NCI-H446 treated with DMSO at 0.1 percent for 48 hours (cell line): ENCODE results near the gene TBC1D10A.

ENCODE experiments used
- DNase-seq: peaks from one replicate; lab custom pipeline; 2025; lab: John Stamatoyannopoulos, UW

The TBC1D10A gene

DNA sequence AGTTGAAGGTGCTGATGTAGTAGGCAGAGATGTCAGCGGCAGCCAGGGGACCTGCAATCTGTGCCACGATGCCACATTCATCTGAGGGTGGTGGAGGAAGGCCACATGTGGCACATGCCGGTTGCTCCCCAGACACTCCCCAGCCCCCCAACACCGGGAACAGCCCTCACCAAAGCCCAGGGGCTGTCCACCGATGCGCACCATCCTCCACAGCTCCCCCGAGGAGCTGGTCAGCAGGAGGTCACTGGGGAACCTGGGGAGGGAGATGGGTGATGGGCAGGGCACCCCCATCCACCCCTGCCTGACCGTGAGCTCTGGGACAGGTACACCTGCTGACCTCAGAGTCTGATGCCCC lies 40.9 kb downstream of the TBC1D10A start:
- DNase-seq = no peak

- no peak for DNase-seq
Measured at GRCh38 chr22:30285176-30285845, 41.4 kb downstream of the TBC1D10A start.

- DNase-seq = no peak
Measured at GRCh38 chr22:30284666-30285065, 42.1 kb downstream of the TBC1D10A start.

- DNase-seq = no peak
Measured at GRCh38 chr22:30284172-30284571, 42.6 kb downstream of the TBC1D10A start.

- no peak for DNase-seq
Measured at GRCh38 chr22:30283342-30283741, 43.4 kb downstream of the TBC1D10A start.

DNA sequence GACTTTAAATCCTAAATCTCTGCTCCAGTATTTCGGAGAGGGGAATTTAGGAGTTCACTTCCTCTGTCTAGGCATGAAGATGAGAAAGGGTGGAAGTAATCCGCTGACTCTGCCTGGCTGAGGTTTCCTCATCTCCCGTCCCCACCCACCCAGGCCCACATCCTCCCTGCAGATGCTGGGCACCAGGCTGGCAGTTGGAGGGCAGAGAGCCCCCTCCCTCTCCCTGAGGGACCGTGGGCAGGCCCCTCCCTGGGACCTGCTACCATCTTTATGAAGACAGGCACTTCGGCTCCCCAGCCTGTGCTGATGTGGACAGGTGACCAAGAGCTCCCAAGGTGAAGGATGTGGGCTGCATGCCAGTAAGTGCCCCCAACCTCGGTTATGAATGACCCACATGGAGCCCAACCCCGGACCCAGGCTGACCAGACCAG lies 44.1 kb downstream of the TBC1D10A start:
- no peak for DNase-seq

DNA sequence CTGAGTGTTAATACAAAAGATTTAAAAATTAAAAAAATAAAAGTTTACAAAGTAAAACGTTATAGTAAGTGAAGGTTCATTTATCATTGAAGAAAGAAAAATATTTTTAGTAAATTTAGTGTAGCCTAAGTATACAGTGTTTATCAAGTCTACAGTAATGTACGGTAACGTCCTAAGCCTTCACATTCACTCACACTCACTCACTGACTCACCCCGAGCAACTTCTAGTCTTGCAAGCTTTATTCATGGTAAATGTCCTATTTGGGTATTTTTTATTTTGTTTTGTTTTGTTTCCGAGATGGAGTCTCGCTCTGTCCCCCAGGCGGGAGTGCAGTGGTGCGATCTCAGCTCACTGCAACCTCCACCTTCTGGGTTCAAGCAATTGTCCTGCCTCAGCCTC lies 46.2 kb downstream of the TBC1D10A start:
- DNase-seq = no peak

DNA sequence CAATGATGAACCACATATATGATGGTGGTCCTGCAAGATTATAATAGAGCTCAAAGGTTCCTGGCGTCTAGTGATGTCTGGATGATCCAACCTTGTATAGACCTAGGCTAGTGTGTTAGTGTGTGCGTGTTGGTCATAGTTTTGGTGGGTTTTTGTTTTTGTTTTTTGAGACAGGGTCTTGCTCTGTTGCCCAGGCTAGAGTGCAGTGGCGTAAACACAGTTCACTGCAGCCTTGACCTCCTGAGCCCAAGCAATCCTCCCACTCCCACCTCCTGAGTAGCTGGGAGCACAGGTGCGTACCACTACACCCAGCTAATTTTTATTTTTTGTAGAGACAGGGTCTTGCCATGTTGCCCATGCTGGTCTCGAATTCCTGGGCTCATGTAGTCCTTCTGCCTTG lies 46.8 kb downstream of the TBC1D10A start:
- no peak for DNase-seq

GRCh38 chr22:30279046-30279788 lies 47.5 kb downstream of the TBC1D10A start:
- DNase-seq = no peak

GRCh38 chr22:30277547-30278344 lies 49.0 kb downstream of the TBC1D10A start:
- peak; percentile 9 for DNase-seq

DNA sequence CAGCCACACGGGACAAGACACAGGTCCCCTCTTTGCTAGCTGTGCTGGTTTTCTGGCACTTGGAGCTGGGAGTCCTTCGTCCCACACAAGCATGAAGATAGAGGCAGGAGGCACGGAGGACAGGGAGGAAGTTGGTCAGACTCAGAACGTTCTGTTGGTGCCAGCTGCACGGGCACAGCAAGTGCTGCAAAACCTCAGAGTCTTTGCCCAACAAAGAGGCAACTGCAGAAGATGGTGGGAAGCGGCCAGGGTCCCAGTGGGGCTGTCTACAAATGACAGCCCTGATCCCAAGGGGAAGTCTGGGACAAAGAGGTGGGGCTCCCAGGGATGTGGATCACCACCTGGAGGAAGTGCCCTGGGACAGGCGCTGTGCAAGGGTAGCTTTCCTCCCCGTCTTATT lies 50.7 kb downstream of the TBC1D10A start:
- DNase-seq = no peak

DNA sequence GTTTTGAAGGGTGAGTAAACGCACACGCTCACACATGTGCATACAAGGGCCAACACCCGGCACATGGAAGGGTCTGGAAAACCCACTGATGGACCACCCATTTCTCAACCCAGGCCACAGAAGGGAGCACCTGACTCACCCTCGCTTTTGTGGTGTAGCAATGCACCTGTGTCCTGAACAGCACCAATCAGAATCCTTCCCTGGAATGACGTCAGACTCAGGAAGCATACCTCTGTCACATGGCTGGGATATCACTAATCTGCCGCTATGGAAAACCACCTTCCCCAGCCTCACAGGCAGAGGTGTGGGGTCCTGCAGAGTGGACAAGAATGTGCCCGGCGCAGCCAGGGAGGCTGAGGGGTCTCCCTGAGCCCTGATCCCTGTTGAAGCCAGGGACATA lies 51.1 kb downstream of the TBC1D10A start:
- DNase-seq = no peak

DNA sequence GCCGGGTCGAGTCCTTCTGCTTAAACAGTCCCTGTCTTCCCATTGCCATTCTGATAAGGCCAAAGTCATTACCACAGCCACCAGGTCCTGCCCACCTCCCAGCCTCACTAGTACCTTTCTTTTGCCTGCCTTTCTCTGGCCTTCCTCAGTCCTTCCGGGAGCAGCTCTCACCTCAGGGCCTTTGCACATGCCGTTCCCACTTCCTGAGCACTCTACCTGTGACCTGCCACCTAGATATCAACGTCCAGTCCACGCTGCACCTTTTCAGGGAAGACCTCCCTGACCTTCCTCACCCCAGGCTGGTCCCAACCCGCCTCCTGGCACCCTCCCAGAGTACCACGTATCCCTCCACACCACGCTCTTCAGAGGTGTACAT lies 52.3 kb downstream of the TBC1D10A start:
- DNase-seq = no peak

DNA sequence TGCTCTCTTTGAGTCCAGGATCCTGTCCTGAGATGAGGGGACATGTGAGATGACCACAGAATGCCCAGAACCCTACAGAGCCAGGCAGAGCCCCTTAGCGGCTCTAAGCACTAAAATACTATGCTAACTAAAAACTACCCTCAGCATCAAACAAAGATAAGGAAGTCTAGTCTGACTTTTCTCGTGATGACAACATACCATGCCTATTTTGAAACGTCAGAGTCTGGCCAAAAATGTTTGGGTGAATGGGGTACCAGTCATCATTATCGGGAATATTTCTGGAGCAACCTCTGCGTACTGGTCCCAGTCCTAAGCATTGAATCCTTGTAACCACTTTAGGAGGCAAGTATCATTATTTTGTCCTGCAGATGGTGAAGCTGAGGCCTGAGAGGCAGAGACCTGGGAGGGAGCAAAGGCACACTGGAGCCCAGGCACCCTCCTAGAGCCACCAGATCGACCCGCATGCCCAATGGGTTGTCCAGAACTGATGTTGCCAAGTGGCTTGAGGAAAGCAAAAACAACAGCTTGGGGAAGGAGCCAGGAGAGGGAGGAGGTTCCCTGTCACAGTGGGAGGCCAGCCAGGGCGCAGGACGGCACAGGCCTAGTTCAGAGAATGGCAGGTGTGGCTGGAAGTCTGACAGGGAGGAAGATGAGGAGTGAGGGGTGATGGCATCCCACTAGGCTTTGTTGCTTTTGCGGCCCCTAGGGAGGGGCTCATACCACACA lies 52.9 kb downstream of the TBC1D10A start:
- no peak for DNase-seq

- no peak for DNase-seq
Measured at GRCh38 chr22:30272781-30273601, 53.8 kb downstream of the TBC1D10A start.

DNA sequence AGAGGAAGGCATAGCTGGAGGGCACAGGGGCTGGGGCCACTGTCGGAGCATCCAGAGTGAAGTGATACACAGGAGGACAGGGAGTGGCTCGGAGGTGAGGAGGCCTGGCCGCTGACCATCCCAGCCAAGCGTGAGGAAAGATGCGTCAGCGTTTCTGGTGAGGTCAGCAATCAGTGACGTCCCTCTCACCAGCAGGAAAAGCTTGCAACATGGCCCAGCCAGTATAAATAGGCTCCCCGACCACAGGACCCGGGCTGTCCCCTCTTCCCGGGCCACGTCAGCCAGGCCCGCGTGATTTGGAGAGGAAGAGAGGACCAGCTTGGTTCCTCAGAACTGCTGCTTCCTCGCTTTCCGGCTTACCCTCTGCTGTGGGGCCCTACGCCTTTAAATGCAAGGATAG lies 55.9 kb downstream of the TBC1D10A start:
- no peak for DNase-seq

DNA sequence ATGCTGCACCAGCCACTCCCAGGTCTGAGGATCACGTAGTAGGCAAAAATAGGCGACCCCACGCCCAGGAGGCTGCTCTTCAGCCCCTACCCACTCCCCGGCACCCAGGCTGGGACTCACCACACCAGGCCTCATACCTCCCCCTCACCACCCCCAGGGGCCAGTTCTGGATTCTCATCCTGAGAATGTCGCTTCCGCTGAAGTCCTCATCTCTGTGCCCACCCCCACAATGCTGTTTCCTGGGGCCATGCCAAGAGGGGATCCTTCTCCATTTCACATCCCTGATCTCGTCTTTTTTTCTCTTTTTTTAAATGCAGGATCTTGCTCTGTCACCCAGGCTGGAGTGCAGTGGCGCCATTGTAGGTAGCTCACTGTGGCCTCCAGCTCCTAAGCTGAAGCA lies 58.4 kb downstream of the TBC1D10A start:
- no peak for DNase-seq

- DNase-seq = no peak
Measured at GRCh38 chr22:30267382-30268302, 59.1 kb downstream of the TBC1D10A start.

- DNase-seq = no peak
Measured at GRCh38 chr22:30266445-30267381, 60.0 kb downstream of the TBC1D10A start, which contains the start of gene OSM. Gene OSM, minus strand, starts transcription at chr22:30266851. Its CDS starts 52 bp downstream, at chr22:30266799.
